GM12878 (cell line): ENCODE measurements around the gene GIPC3. TPM values are rescaled to one million over a fixed set of nuclear protein-coding genes. Genes with fewer than 3 reads are reported as not detected.

Source experiments
- ATAC-seq: fragments of 200-7000 bp; cut with Tn5 transposase; 3 replicates; pipeline ENCODE4 v1.9.1; 2020; ENCODE audit warnings: mild to moderate bottlenecking, moderate library complexity
- BruUV-seq: library from RNA; stranded (reverse); fragments of 400-500 nt; replicated peaks from 2 replicates; lab custom pipeline; 2021; lab: Mats Ljungman, UMichigan
- CTCF ChIA-PET: fragments of 300-600 bp; sonication (Branson Sonifier 250); formaldehyde crosslinking; extraction: SDS; loops from one replicate; lab custom pipeline; 2021; ENCODE audit warnings: inconsistent platforms; lab: Yijun Ruan, JAX
- POLR2A ChIA-PET: fragments of 350-600 bp; formaldehyde crosslinking; extraction: SDS; loops from one replicate; lab custom pipeline; 2021; ENCODE audit warnings: inconsistent platforms; lab: Charles Lee
- RAD21 ChIA-PET: fragments of 300-600 bp; sonication (Branson Sonifier 250); formaldehyde crosslinking; loops from one replicate; lab custom pipeline; 2023; ENCODE audit warnings: antibody characterized with exemption; ENCODE audit not compliant: unreplicated experiment; lab: Charles Lee
- SMC1A ChIA-PET: fragments of 300-600 bp; sonication (Branson Sonifier 250); formaldehyde crosslinking; loops from one replicate; lab custom pipeline; 2023; ENCODE audit not compliant: unreplicated experiment, uncharacterized antibody; lab: Charles Lee
- DNase-seq: peaks from one replicate; pipeline ENCODE4 v3.0.0-alpha.2; 2011; ENCODE audit warnings: low read depth, low spot score
- FAIRE-seq: peaks from 3 replicates; lab custom pipeline; 2011; peaks lifted over from hg19 to GRCh38; lab: Jason Lieb, UNC
- H2AFZ ChIP-seq: 2 replicates; pipeline ENCODE4 v1.6.0; 2011; ENCODE audit warnings: low read depth, low read length, control low read depth; ENCODE audit not compliant: control insufficient read depth
- H3K27ac ChIP-seq: 2 replicates; pipeline ENCODE4 v1.5.1; 2011; ENCODE audit warnings: control low read depth; ENCODE audit not compliant: control insufficient read depth, insufficient read depth
- H3K27me3 ChIP-seq, 2 experiments: replicated peaks in 1 of 2; 2 replicates each; pipeline versions ENCODE4 v1.6.0 to v1.6.1; 2011; ENCODE audit warnings: low read length in 1 of 2; ENCODE audit not compliant: control insufficient read depth in 2 of 2, insufficient read depth in 2 of 2
- H3K36me3 ChIP-seq, 2 experiments: 2 replicates each; pipeline ENCODE4 v1.5.1; 2011; ENCODE audit warnings: low read length in 1 of 2; ENCODE audit not compliant: control insufficient read depth in 2 of 2, insufficient read depth in 2 of 2
- H3K4me1 ChIP-seq: 2 replicates; pipeline ENCODE4 v1.6.1; 2011; ENCODE audit warnings: mild to moderate bottlenecking, low read length, moderate library complexity, mixed read lengths; ENCODE audit not compliant: control insufficient read depth, insufficient read depth
- H3K4me2 ChIP-seq: 2 replicates; pipeline ENCODE4 v1.6.0; 2011; ENCODE audit warnings: control low read depth; ENCODE audit not compliant: control insufficient read depth, insufficient read depth
- H3K4me3 ChIP-seq: fragments of 200-600 bp; sonication (generic); 2 replicates; pipeline ENCODE4 v1.5.1; 2016
- H3K79me2 ChIP-seq: 2 replicates; pipeline ENCODE4 v1.6.0; 2011; ENCODE audit warnings: low read length; ENCODE audit not compliant: control insufficient read depth, insufficient read depth
- H3K9ac ChIP-seq: 2 replicates; pipeline ENCODE4 v1.8.0; 2011; ENCODE audit warnings: low read length, control low read depth, mixed read lengths; ENCODE audit not compliant: control insufficient read depth, insufficient read depth
- H3K9me3 ChIP-seq: replicated peaks from 3 replicates; pipeline ENCODE4 v1.5.1; 2011; ENCODE audit warnings: mild to moderate bottlenecking, low read length; ENCODE audit not compliant: control insufficient read depth, insufficient read depth
- H4K20me1 ChIP-seq: 2 replicates; pipeline ENCODE4 v1.6.0; 2011; ENCODE audit not compliant: control insufficient read depth, insufficient read depth
- BCLAF1 ChIP-seq: fragments of 450-650 bp; IDR thresholded peaks from 2 replicates; pipeline ENCODE4 v1.6.1; 2017; ENCODE audit warnings: antibody characterized with exemption, mild to moderate bottlenecking, moderate library complexity
- CHD1 ChIP-seq: IDR thresholded peaks from 2 replicates; pipeline ENCODE4 v1.6.1; 2012; ENCODE audit warnings: low read depth, low read length, improper control_type of control experiment
- DPF2 ChIP-seq: fragments of 450-650 bp; IDR thresholded peaks from 2 replicates; pipeline ENCODE4 v1.6.1; 2017; ENCODE audit warnings: mild to moderate bottlenecking
- ELK1 ChIP-seq: IDR thresholded peaks from 2 replicates; pipeline ENCODE4 v1.6.1; 2012; ENCODE audit warnings: low read depth, low read length, improper control_type of control experiment
- GATAD2B ChIP-seq: fragments of 450-650 bp; conservative IDR thresholded peaks from 2 replicates; pipeline ENCODE4 v1.6.1; 2017; ENCODE audit warnings: low read depth, mild to moderate bottlenecking, moderate library complexity
- NFXL1 ChIP-seq: fragments of 450-650 bp; IDR thresholded peaks from 2 replicates; pipeline ENCODE4 v1.6.1; 2017; ENCODE audit warnings: antibody characterized with exemption, mild to moderate bottlenecking, borderline replicate concordance
- RUNX3 ChIP-seq: IDR thresholded peaks from 2 replicates; pipeline ENCODE4 v1.6.1; 2012; ENCODE audit warnings: low read length, inconsistent platforms
- ZBTB33 ChIP-seq: fragments of 450-650 bp; IDR thresholded peaks from 2 replicates; pipeline ENCODE4 v1.6.1; 2017; ENCODE audit warnings: mild to moderate bottlenecking
- ZNF622 ChIP-seq: fragments of 450-650 bp; IDR thresholded peaks from 2 replicates; pipeline ENCODE4 v1.6.1; 2017; ENCODE audit warnings: mild to moderate bottlenecking, inconsistent platforms
- WGBS: methylation state at CpG from one replicate; pipeline ENCODE4 v1.1.6; 2016; ENCODE audit warnings: low lambda C conversion rate; ENCODE audit not compliant: insufficient replicate concordance, insufficient coverage; ENCODE audit errors: missing lambda C conversion rate; 5-methylcytosine and 5-hydroxymethylcytosine counted together
- in situ Hi-C: fragments of 300-500 bp; cut with MboI; formaldehyde crosslinking; loops from 9 replicates; pipeline ENCODE4 v1.14.3; 2018; ENCODE audit warnings: mixed read lengths
- intact Hi-C: fragments of 100-400 bp; cut with micrococcal nuclease; formaldehyde crosslinking; loops from one replicate; pipeline ENCODE4 v1.14.2; 2022; ENCODE audit not compliant: unreplicated experiment
- polyA plus RNA-seq, 11 experiments: library from polyadenylated mRNA; depleted of rRNA in 4 of 11; unstranded in 6 of 11; stranded (reverse) in 5 of 11; fragments of >200 nt; fragmentation: Nextera tagmentation in 4 of 11; fragmentation: Illumina TruSeq in 1 of 11; extraction: Ambion mirVana in 4 of 11; extraction: Trizol in 1 of 11; gene quantifications; 1 replicate in 1 of 11; 2 replicates in 10 of 11; pipeline versions ENCODE4 v1.2.1 to v1.2.3, GENCODE V29; 2011 to 2016; ENCODE audit warnings: inconsistent platforms in 2 of 11, missing spikeins in 2 of 11, low read depth in 1 of 11
- total RNA-seq, 4 experiments: library from RNA; depleted of rRNA in 3 of 4; stranded (reverse); fragments of >200 nt in 3 of 4; fragmentation: Illumina TruSeq in 1 of 4; extraction: Trizol in 1 of 4; gene quantifications; 2 replicates each; pipeline versions ENCODE4 v1.2.1 to v1.2.3, GENCODE V29; 2013 to 2021

GIPC3 gene
- total and polyA plus RNA-seq, 10 of the 15 experiments (the other 5 are each of a cell fraction or from before 2014, with no cell fraction given): not detected

- Histone ChIP-seq H3K4me1 (no peaks in the 10 kb centered on the region), H3K27ac (no peak overlapping the region), H3K79me2 (no peaks in the 10 kb centered on the region), H3K4me3 (no peak overlapping the region), H3K27me3 (no peaks in the 10 kb centered on the region), H3K9ac (no peak overlapping the region), H3K36me3 (no peaks in the 10 kb centered on the region; a peak in 1 of 4 replicates), H2AFZ (no peak overlapping the region), H3K4me2 (no peak overlapping the region), H3K9me3 (no peaks in the 10 kb centered on the region), H4K20me1 (no peaks in the 10 kb centered on the region)
- in situ Hi-C loops: no loop called here
- no peak for TF ChIP-seq BCLAF1
- TF ChIP-seq NFXL1: no peak
- no peak for TF ChIP-seq RUNX3
- no peak for TF ChIP-seq ZBTB33
- TF ChIP-seq ELK1: no peak
- TF ChIP-seq CHD1: no peak
- no peak for TF ChIP-seq DPF2
- no peak for TF ChIP-seq GATAD2B
- no peak for TF ChIP-seq ZNF622
- CTCF ChIA-PET: no interaction called here
- SMC1A ChIA-PET: no interaction called here
- POLR2A ChIA-PET: no interaction called here
- RAD21 ChIA-PET: no interaction called here
- WGBS: 75% methylated on average over 18 of the region's 20 CpGs
- DNase-seq: no peak
- intact Hi-C loops: no loop called here
- FAIRE-seq: no peak
- no TSS peak for BruUV-seq
- ATAC-seq: no peak
Observed at GRCh38 chr19:3636962-3637361, 51.7 kb downstream of the GIPC3 start.
